GM10847 (cell line): ENCODE data around the gene SEPHS1.

ENCODE experiments used
- POLR2A ChIP-seq: IDR thresholded peaks from 2 replicates; pipeline ENCODE4 v1.6.1; 2011; ENCODE audit not compliant: insufficient read length; ENCODE audit errors: extremely low read depth

The SEPHS1 gene

GRCh38 chr10:13271552-13272163 is 76.4 kb downstream of the SEPHS1 start:
- TF ChIP-seq POLR2A: no peak

- TF ChIP-seq POLR2A: no peak
These were observed 77.1 kb downstream of the SEPHS1 start for GRCh38 chr10:13270877-13271551.

GRCh38 chr10:13268841-13269240 is 79.3 kb downstream of the SEPHS1 start:
- no peak for TF ChIP-seq POLR2A

- TF ChIP-seq POLR2A: no peak
These were observed 79.8 kb downstream of the SEPHS1 start for GRCh38 chr10:13268310-13268709.
